Keratinocyte (primary cell): ENCODE data around the gene KIZ. TPM values are rescaled to one million over a fixed set of nuclear protein-coding genes. Genes with fewer than 3 reads are reported as not detected.

Experiments
- DNase-seq: peaks from one replicate; pipeline ENCODE4 v3.0.0-alpha.2; 2011; ENCODE audit warnings: low read depth, missing footprints, low spot score
- FAIRE-seq: peaks from 2 replicates; lab custom pipeline; 2011; peaks lifted over from hg19 to GRCh38; lab: Jason Lieb, UNC
- H2AFZ ChIP-seq: 2 replicates; pipeline ENCODE4 v1.6.0; 2012; ENCODE audit warnings: low read length, control low read depth, inconsistent platforms; ENCODE audit not compliant: control insufficient read depth
- H3K27ac ChIP-seq: 2 replicates; pipeline ENCODE4 v1.5.1; 2011; ENCODE audit warnings: low read length; ENCODE audit not compliant: control insufficient read depth, insufficient read depth
- H3K27me3 ChIP-seq: 3 replicates; pipeline ENCODE4 v1.6.0; 2011; ENCODE audit warnings: low read length; ENCODE audit not compliant: control insufficient read depth, insufficient read depth; ENCODE audit errors: extremely low read depth
- H3K36me3 ChIP-seq, 2 experiments: 2 replicates in 1 of 2; 3 replicates in 1 of 2; pipeline ENCODE4 v1.5.1; 2011; ENCODE audit warnings: low read length in 2 of 2, mild to moderate bottlenecking in 1 of 2; ENCODE audit not compliant: control insufficient read depth in 2 of 2, insufficient read depth in 2 of 2; ENCODE audit errors: extremely low read depth in 1 of 2
- H3K4me1 ChIP-seq: 3 replicates; pipeline ENCODE4 v1.5.1; 2011; ENCODE audit warnings: low read length; ENCODE audit not compliant: control insufficient read depth, insufficient read depth; ENCODE audit errors: extremely low read depth
- H3K4me2 ChIP-seq: 3 replicates; pipeline ENCODE4 v1.6.0; 2011; ENCODE audit warnings: low read depth, low read length; ENCODE audit not compliant: control insufficient read depth, insufficient read depth; ENCODE audit errors: extremely low read depth
- H3K4me3 ChIP-seq, 3 experiments: fragments of 200-600 bp in 1 of 3; sonication (generic) in 1 of 3; 2 replicates in 2 of 3; 3 replicates in 1 of 3; pipeline ENCODE4 v1.5.1; 2011 to 2016; ENCODE audit warnings: low read length in 3 of 3, mild to moderate bottlenecking in 3 of 3, control low read depth in 2 of 3, inconsistent platforms in 1 of 3, low read depth in 1 of 3, mixed read lengths in 1 of 3, mixed run types in 1 of 3, moderate library complexity in 1 of 3; ENCODE audit not compliant: control insufficient read depth in 2 of 3, insufficient read depth in 2 of 3; ENCODE audit errors: extremely low read depth in 1 of 3
- H3K79me2 ChIP-seq: 2 replicates; pipeline ENCODE4 v1.6.0; 2012; ENCODE audit warnings: low read length; ENCODE audit not compliant: control insufficient read depth, insufficient read depth
- H3K9ac ChIP-seq: 3 replicates; pipeline ENCODE4 v1.6.0; 2011; ENCODE audit warnings: low read length; ENCODE audit not compliant: control insufficient read depth, insufficient read depth; ENCODE audit errors: extremely low read depth
- H3K9me1 ChIP-seq: 3 replicates; pipeline ENCODE4 v1.6.0; 2011; ENCODE audit warnings: low read length; ENCODE audit not compliant: control insufficient read depth, insufficient read depth; ENCODE audit errors: extremely low read depth
- H3K9me3 ChIP-seq: 2 replicates; pipeline ENCODE4 v1.5.1; 2012; ENCODE audit warnings: low read depth, low read length; ENCODE audit not compliant: control insufficient read depth
- H4K20me1 ChIP-seq: 3 replicates; pipeline ENCODE4 v1.6.0; 2011; ENCODE audit warnings: low read length; ENCODE audit not compliant: control insufficient read depth, insufficient read depth; ENCODE audit errors: extremely low read depth
- CTCF ChIP-seq, 3 experiments: IDR thresholded peaks in 1 of 3; conservative IDR thresholded peaks in 1 of 3; optimal IDR thresholded peaks in 1 of 3; 2 replicates in 2 of 3; 3 replicates in 1 of 3; pipeline versions ENCODE3 to v1.5.1; 2011; ENCODE audit warnings: low read length in 3 of 3, mild to moderate bottlenecking in 3 of 3, moderate library complexity in 2 of 3, control low read depth in 1 of 3, inconsistent platforms in 1 of 3; ENCODE audit not compliant: insufficient read depth in 2 of 3; ENCODE audit errors: extremely low read depth in 1 of 3
- EZH2 ChIP-seq: IDR thresholded peaks from one replicate; pipeline ENCODE4 v1.6.1; 2012; ENCODE audit warnings: inconsistent platforms, mild to moderate bottlenecking, low read length, moderate library complexity
- dilution Hi-C: fragments of 300-500 bp; cut with MboI; formaldehyde crosslinking; loops from one replicate; pipeline ENCODE4 v1.7.0; 2020; ENCODE audit warnings: low sequenced_read_pairs; ENCODE audit not compliant: extremely low pct_ligation_motif_present
- polyA plus RNA-seq, 5 experiments: library from polyadenylated mRNA; depleted of rRNA in 3 of 5; stranded (reverse) in 3 of 5; stranded (forward) in 1 of 5; unstranded in 1 of 5; fragments of >200 nt; gene quantifications; 1 replicate in 1 of 5; 2 replicates in 3 of 5; 3 replicates in 1 of 5; pipeline versions ENCODE4 v1.2.1 to v1.2.3, GENCODE V29; 2011 to 2012; ENCODE audit warnings: missing spikeins in 2 of 5, low read depth in 1 of 5, low replicate concordance in 1 of 5

The KIZ gene
- polyA plus RNA-seq, 1 donor (not counting 4 experiments of a cell fraction or from before 2014, with no cell fraction given) = 21.3 TPM

GRCh38 chr20:21272279-21272678, 146.4 kb downstream of the KIZ start:
- Histone ChIP-seq H3K4me1 (no peaks in the 10 kb centered on the region), H3K27ac (no peak overlapping the region), H3K27me3 (no peaks in the 10 kb centered on the region), H3K4me2 (no peak overlapping the region), H3K4me3 (no peak overlapping the region), H3K36me3 (no peaks in the 10 kb centered on the region), H3K9me1 (no peaks in the 10 kb centered on the region), H4K20me1 (no peaks in the 10 kb centered on the region), H3K9me3 (no peaks in the 10 kb centered on the region), H3K9ac (no peak overlapping the region), H3K79me2 (no peaks in the 10 kb centered on the region), H2AFZ (no peak overlapping the region)
- TF ChIP-seq EZH2 (no peak), CTCF (optimal IDR thresholded peaks at IDR 0.05 in 1 of 3, IDR thresholded peaks at IDR 0.05 in 1 of 3, conservative IDR thresholded peaks at IDR 0.05 in 1 of 3; ENCODE audit: extremely low read depth in 1 of 3, insufficient read depth in 2 of 3, low read length in 3 of 3) (no peak)
- DNase-seq (no peak), FAIRE-seq (no peak)
- dilution Hi-C loops = no loop called here

- H3K9me1 ChIP-seq = no peaks in the 10 kb centered on the region
- dilution Hi-C loops = no loop called here
- no peaks in the 10 kb centered on the region for H3K9me3 ChIP-seq
- H3K27ac ChIP-seq = no peak overlapping the region
- H3K9ac ChIP-seq = no peak overlapping the region
- no peak overlapping the region for H3K4me3 ChIP-seq
- DNase-seq = no peak
- H3K27me3 ChIP-seq = no peaks in the 10 kb centered on the region
- H3K36me3 ChIP-seq = no peaks in the 10 kb centered on the region
- H4K20me1 ChIP-seq = no peaks in the 10 kb centered on the region
- H3K79me2 ChIP-seq = no peaks in the 10 kb centered on the region
- TF ChIP-seq EZH2 = no peak
- no peak for TF ChIP-seq CTCF (optimal IDR thresholded peaks at IDR 0.05 in 1 of 3, IDR thresholded peaks at IDR 0.05 in 1 of 3, conservative IDR thresholded peaks at IDR 0.05 in 1 of 3; ENCODE audit: extremely low read depth in 1 of 3, insufficient read depth in 2 of 3, low read length in 3 of 3)
- no peak overlapping the region for H3K4me2 ChIP-seq
- no peak overlapping the region for H2AFZ ChIP-seq
- no peak for FAIRE-seq
- H3K4me1 ChIP-seq = no peaks in the 10 kb centered on the region
Observed at GRCh38 chr20:21272679-21273078, 146.8 kb downstream of the KIZ start.
